SK-N-SH (cell line): ENCODE measurements around the gene TNPO1. TPM values are rescaled to one million over a fixed set of nuclear protein-coding genes. Genes with fewer than 3 reads are reported as not detected.

Source experiments
- CTCF ChIA-PET: fragments of 300-600, 350-600 bp; formaldehyde crosslinking; extraction: SDS; loops from one replicate; lab custom pipeline; 2021; lab: Yijun Ruan, JAX
- POLR2A ChIA-PET: fragments of 350-600 bp; sonication (Branson Sonifier 250); formaldehyde crosslinking; extraction: SDS; loops from one replicate; lab custom pipeline; 2020; ENCODE audit warnings: antibody characterized with exemption, inconsistent platforms; lab: Yijun Ruan, JAX
- DNase-seq: peaks from one replicate; pipeline ENCODE4 v3.0.0; 2012
- H2AFZ ChIP-seq: fragments of 200-600 bp; sonication (generic); 2 replicates; pipeline ENCODE4 v1.8.1; 2016; ENCODE audit warnings: antibody characterized with exemption, mild to moderate bottlenecking, low read depth
- H3F3A ChIP-seq: fragments of 200-600 bp; sonication (generic); replicated peaks from 2 replicates; pipeline ENCODE3; 2016; ENCODE audit warnings: antibody characterized with exemption, mild to moderate bottlenecking; ENCODE audit not compliant: insufficient read depth
- H3K27ac ChIP-seq, 2 experiments: fragments of 200-500 bp in 1 of 2; fragments of 200-600 bp in 1 of 2; sonication (Bioruptor generic) in 1 of 2; sonication (generic), shearing (Covaris generic) in 1 of 2; 2 replicates each; pipeline versions ENCODE4 v1.5.1 to v1.6.1; 2014 to 2016; ENCODE audit warnings: low read depth in 2 of 2, inconsistent platforms in 1 of 2, low read length in 1 of 2, mild to moderate bottlenecking in 1 of 2, mixed read lengths in 1 of 2
- H3K27me3 ChIP-seq: fragments of 200-600 bp; sonication (generic), shearing (Covaris generic); 2 replicates; pipeline ENCODE4 v1.6.1; 2016; ENCODE audit warnings: mixed run types; ENCODE audit not compliant: insufficient read depth
- H3K36me3 ChIP-seq, 2 experiments: fragments of 200-500 bp in 1 of 2; fragments of 200-600 bp in 1 of 2; sonication (Bioruptor generic) in 1 of 2; sonication (generic) in 1 of 2; replicated peaks in 1 of 2; 2 replicates each; pipeline versions ENCODE3 to v1.5.1; 2014 to 2016; ENCODE audit warnings: low read length in 1 of 2, mild to moderate bottlenecking in 1 of 2; ENCODE audit not compliant: insufficient read depth in 2 of 2, control insufficient read depth in 1 of 2
- H3K4me1 ChIP-seq, 2 experiments: fragments of 200-500 bp in 1 of 2; fragments of 200-600 bp in 1 of 2; sonication (Bioruptor generic) in 1 of 2; sonication (generic), shearing (Covaris generic) in 1 of 2; 2 replicates each; pipeline versions ENCODE4 v1.5.1 to v1.6.1; 2014 to 2016; ENCODE audit warnings: low read depth in 1 of 2, low read length in 1 of 2, mixed run types in 1 of 2; ENCODE audit not compliant: insufficient read depth in 2 of 2, control insufficient read depth in 1 of 2
- H3K4me2 ChIP-seq: fragments of 200-600 bp; sonication (generic), shearing (Covaris generic); 2 replicates; pipeline ENCODE4 v1.6.1; 2017; ENCODE audit warnings: mixed run types
- H3K4me3 ChIP-seq, 2 experiments: fragments of 200-500 bp in 1 of 2; fragments of 200-600 bp in 1 of 2; sonication (Bioruptor generic) in 1 of 2; sonication (generic), shearing (Covaris generic) in 1 of 2; 2 replicates each; pipeline versions ENCODE4 v1.5.1 to v1.8.1; 2014 to 2016; ENCODE audit warnings: low read depth in 2 of 2, inconsistent platforms in 1 of 2, low read length in 1 of 2, mild to moderate bottlenecking in 1 of 2, mixed read lengths in 1 of 2, moderate library complexity in 1 of 2
- H3K79me2 ChIP-seq: fragments of 200-600 bp; sonication (generic); 2 replicates; pipeline ENCODE4 v1.8.1; 2017; ENCODE audit warnings: mild to moderate bottlenecking; ENCODE audit not compliant: insufficient read depth
- H3K9ac ChIP-seq: fragments of 200-600 bp; sonication (generic); 2 replicates; pipeline ENCODE4 v1.6.1; 2017; ENCODE audit warnings: mixed run types
- H3K9me2 ChIP-seq: fragments of 200-600 bp; sonication (generic); 2 replicates; pipeline ENCODE4 v1.6.1; 2017; ENCODE audit warnings: mixed run types
- H3K9me3 ChIP-seq: fragments of 200-600 bp; sonication (generic); 2 replicates; pipeline ENCODE4 v1.6.1; 2017; ENCODE audit warnings: mixed run types, mild to moderate bottlenecking, moderate library complexity
- H4K20me1 ChIP-seq: fragments of 200-600 bp; sonication (generic); 2 replicates; pipeline ENCODE4 v1.6.1; 2017; ENCODE audit warnings: mild to moderate bottlenecking, mixed run types; ENCODE audit not compliant: insufficient read depth
- CHD2 ChIP-seq: fragments of 150-350 bp; IDR thresholded peaks from 2 replicates; pipeline ENCODE4 v1.6.1; 2018; ENCODE audit warnings: low read length; ENCODE audit not compliant: partially characterized antibody
- EZH2phosphoT487 ChIP-seq: fragments of 200-600 bp; sonication (generic); IDR thresholded peaks from 2 replicates; pipeline ENCODE4 v1.6.1; 2017; ENCODE audit warnings: low read depth, mixed run types, mild to moderate bottlenecking, antibody characterized with exemption, moderate library complexity, borderline replicate concordance
- FOSL2 ChIP-seq: IDR thresholded peaks from 2 replicates; pipeline ENCODE4 v1.4.0; 2012; ENCODE audit warnings: low read depth, mild to moderate bottlenecking, moderate library complexity, borderline replicate concordance
- GABPA ChIP-seq: IDR thresholded peaks from 2 replicates; pipeline ENCODE4 v1.4.0; 2012; ENCODE audit warnings: low read depth, mild to moderate bottlenecking
- GATA2 ChIP-seq: sonication (generic); formaldehyde crosslinking; IDR thresholded peaks from 2 replicates; pipeline ENCODE4 v1.5.0; 2020; ENCODE audit warnings: mild to moderate bottlenecking, missing genetic modification reagents
- MXI1 ChIP-seq: IDR thresholded peaks from 2 replicates; pipeline ENCODE4 v1.6.1; 2012; ENCODE audit warnings: mild to moderate bottlenecking, low read depth, low read length, improper control_type of control experiment
- NFIC ChIP-seq: IDR thresholded peaks from 2 replicates; pipeline ENCODE4 v1.4.0; 2012; ENCODE audit warnings: borderline replicate concordance
- NRF1 ChIP-seq: IDR thresholded peaks from 2 replicates; pipeline ENCODE4 v1.6.1; 2012; ENCODE audit warnings: low read depth, mild to moderate bottlenecking, low read length
- POLR2AphosphoS5 ChIP-seq: IDR thresholded peaks from 2 replicates; pipeline ENCODE4 v1.6.1; 2012; ENCODE audit warnings: low read depth, low read length
- RAD21 ChIP-seq: IDR thresholded peaks from 2 replicates; pipeline ENCODE4 v1.6.1; 2012; ENCODE audit warnings: mild to moderate bottlenecking, low read length
- RFX5 ChIP-seq: IDR thresholded peaks from 2 replicates; pipeline ENCODE4 v1.6.1; 2012; ENCODE audit warnings: mild to moderate bottlenecking, improper control_type of control experiment, low read length
- RXRA ChIP-seq: IDR thresholded peaks from 2 replicates; pipeline ENCODE4 v1.4.0; 2012; ENCODE audit warnings: low read depth, mild to moderate bottlenecking, borderline replicate concordance
- TCF12 ChIP-seq: IDR thresholded peaks from 2 replicates; pipeline ENCODE4 v1.4.0; 2012
- TEAD4 ChIP-seq: IDR thresholded peaks from 2 replicates; pipeline ENCODE4 v1.4.0; 2012; ENCODE audit warnings: mild to moderate bottlenecking, borderline replicate concordance; ENCODE audit not compliant: insufficient read depth
- ZBTB33 ChIP-seq: IDR thresholded peaks from 2 replicates; pipeline ENCODE4 v1.4.0; 2012; ENCODE audit warnings: low read depth, borderline replicate concordance
- WGBS: methylation state at CpG from one replicate; pipeline ENCODE4 v1.1.6; 2017; ENCODE audit warnings: low lambda C conversion rate; 5-methylcytosine and 5-hydroxymethylcytosine counted together
- polyA plus RNA-seq, 3 experiments: library from polyadenylated mRNA; depleted of rRNA; stranded (reverse); fragments of >200 nt; gene quantifications; 2 replicates each; pipeline ENCODE4 v1.2.3, GENCODE V29; 2012
- TF ChIP-seq, protein P1 (sequence below): IDR thresholded peaks from 2 replicates; pipeline ENCODE4; 2012
- TF ChIP-seq, protein P2 (sequence below): fragments of 150-350 bp; IDR thresholded peaks from 2 replicates; pipeline ENCODE4 v1.6.1; 2016; ENCODE audit warnings: mild to moderate bottlenecking, low read depth, low read length
- TF ChIP-seq, protein P3 (sequence below): fragments of 200-600 bp; sonication (generic); IDR thresholded peaks from 2 replicates; pipeline ENCODE4 v1.6.1; 2017; ENCODE audit warnings: antibody characterized with exemption, mild to moderate bottlenecking, moderate library complexity

Gene TNPO1
- polyA plus RNA-seq, 1 of the 3 experiments (the other 2 are of a cell fraction): 19.9 TPM

DNA sequence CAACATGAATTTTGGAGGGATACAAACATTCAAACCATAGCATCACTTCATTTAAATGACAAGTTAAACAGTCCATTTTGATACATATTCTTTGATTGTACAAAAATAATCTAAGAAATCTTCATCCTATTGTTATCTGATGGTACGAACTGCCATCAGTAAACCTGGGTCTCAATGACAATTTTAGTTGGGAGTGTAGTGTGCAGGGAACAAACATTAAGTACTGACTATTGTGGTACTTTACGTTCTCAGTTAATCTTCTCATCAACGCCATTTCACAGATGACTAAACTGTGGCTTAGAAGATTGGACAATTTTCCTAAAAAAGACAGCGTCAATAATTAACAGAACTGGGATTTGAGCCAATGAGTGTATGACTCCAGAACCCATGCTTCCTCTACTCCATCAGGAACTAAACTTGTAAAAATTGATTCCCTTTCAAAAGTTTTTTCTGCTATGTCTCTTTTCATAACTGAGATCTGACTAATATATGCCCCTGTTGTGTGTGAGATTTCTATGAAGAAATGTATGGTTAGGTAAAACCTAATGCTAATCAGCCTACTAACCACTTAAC, 21.1 kb downstream of the TNPO1 start:
- Histone ChIP-seq H3K4me1 (peaks cover 12 to 40% of the 10 kb centered on the region in 2 experiments), H3F3A (peaks cover 39% of the 10 kb centered on the region), H3K27me3 (no peaks in the 10 kb centered on the region), H3K4me3 (no peak overlapping the region), H3K27ac (peak overlapping the region in 1 of 2 experiments; percentile 4; a peak in 1 of 4 replicates), H3K36me3 (peaks cover 3 to 8% of the 10 kb centered on the region in 2 experiments), H2AFZ (no peak overlapping the region), H3K9me3 (no peaks in the 10 kb centered on the region), H4K20me1 (peaks cover 67% of the 10 kb centered on the region), H3K9me2 (no peaks in the 10 kb centered on the region), H3K4me2 (no peak overlapping the region), H3K79me2 (peaks cover 96% of the 10 kb centered on the region), H3K9ac (no peak overlapping the region)
- 72% methylated on average over 4 of the region's 4 CpGs for WGBS
- no peak for DNase-seq
- ChIA-PET CTCF (interaction anchor here (0.8 to 1.6 kb wide), 3 partner anchors 8 to 227 kb away, joined by 3 to 5 read pairs (median 4); no protein-coding TSS in a partner anchor), POLR2A (no interaction called here)
- no peak for TF ChIP-seq RFX5
- peak; percentile 26; the same call in 1 of the 2 replicates for TF ChIP-seq NFIC
- TF ChIP-seq, protein P1, sequence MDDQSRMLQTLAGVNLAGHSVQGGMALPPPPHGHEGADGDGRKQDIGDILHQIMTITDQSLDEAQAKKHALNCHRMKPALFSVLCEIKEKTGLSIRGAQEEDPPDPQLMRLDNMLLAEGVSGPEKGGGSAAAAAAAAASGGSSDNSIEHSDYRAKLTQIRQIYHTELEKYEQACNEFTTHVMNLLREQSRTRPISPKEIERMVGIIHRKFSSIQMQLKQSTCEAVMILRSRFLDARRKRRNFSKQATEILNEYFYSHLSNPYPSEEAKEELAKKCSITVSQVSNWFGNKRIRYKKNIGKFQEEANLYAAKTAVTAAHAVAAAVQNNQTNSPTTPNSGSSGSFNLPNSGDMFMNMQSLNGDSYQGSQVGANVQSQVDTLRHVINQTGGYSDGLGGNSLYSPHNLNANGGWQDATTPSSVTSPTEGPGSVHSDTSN: peak; percentile 10; the same call in 1 of the 2 replicates

DNA sequence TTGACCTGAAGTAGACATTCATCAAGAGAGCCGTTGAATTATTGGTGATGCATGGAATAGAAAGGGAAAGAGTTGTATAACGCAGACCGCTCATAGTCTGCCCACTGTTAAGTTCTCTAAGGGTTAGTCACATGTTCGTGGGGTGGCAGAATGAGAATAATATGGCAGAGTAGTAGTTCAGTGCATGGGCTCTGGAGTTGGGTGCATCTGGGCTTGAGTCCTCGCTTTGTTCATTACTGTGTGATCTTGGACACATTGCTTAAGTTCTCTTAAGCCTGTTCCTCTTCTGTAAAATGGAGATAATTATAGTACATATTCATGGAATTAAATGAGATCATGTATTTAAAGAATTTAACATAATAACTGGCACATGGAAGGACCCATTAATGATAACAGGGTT, 23.6 kb downstream of the TNPO1 start:
- Histone ChIP-seq H3K4me3 (no peak overlapping the region), H3K4me1 (peaks cover 15 to 51% of the 10 kb centered on the region in 2 experiments), H3K9me2 (no peaks in the 10 kb centered on the region), H4K20me1 (peaks cover 73% of the 10 kb centered on the region), H3K27ac (no peak overlapping the region; a peak in 1 of 4 replicates), H3K4me2 (no peak overlapping the region), H3K9ac (no peak overlapping the region), H3K27me3 (no peaks in the 10 kb centered on the region), H3K79me2 (peaks cover 96% of the 10 kb centered on the region), H2AFZ (no peak overlapping the region), H3K36me3 (no peaks in the 10 kb centered on the region), H3F3A (peaks cover 46% of the 10 kb centered on the region), H3K9me3 (no peaks in the 10 kb centered on the region)
- DNase-seq: no peak
- ChIA-PET CTCF (no interaction called here), POLR2A (no interaction called here)
- TF ChIP-seq, protein P2, sequence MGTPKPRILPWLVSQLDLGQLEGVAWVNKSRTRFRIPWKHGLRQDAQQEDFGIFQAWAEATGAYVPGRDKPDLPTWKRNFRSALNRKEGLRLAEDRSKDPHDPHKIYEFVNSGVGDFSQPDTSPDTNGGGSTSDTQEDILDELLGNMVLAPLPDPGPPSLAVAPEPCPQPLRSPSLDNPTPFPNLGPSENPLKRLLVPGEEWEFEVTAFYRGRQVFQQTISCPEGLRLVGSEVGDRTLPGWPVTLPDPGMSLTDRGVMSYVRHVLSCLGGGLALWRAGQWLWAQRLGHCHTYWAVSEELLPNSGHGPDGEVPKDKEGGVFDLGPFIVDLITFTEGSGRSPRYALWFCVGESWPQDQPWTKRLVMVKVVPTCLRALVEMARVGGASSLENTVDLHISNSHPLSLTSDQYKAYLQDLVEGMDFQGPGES: no peak
- TF ChIP-seq RXRA (no peak), NRF1 (no peak), RAD21 (no peak), MXI1 (no peak), TEAD4 (no peak), GATA2 (no peak), TCF12 (no peak), FOSL2 (no peak), CHD2 (no peak), ZBTB33 (no peak), EZH2phosphoT487 (no peak), GABPA (no peak), POLR2AphosphoS5 (no peak)
- TF ChIP-seq, protein P3, sequence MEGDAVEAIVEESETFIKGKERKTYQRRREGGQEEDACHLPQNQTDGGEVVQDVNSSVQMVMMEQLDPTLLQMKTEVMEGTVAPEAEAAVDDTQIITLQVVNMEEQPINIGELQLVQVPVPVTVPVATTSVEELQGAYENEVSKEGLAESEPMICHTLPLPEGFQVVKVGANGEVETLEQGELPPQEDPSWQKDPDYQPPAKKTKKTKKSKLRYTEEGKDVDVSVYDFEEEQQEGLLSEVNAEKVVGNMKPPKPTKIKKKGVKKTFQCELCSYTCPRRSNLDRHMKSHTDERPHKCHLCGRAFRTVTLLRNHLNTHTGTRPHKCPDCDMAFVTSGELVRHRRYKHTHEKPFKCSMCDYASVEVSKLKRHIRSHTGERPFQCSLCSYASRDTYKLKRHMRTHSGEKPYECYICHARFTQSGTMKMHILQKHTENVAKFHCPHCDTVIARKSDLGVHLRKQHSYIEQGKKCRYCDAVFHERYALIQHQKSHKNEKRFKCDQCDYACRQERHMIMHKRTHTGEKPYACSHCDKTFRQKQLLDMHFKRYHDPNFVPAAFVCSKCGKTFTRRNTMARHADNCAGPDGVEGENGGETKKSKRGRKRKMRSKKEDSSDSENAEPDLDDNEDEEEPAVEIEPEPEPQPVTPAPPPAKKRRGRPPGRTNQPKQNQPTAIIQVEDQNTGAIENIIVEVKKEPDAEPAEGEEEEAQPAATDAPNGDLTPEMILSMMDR: no peak
- TF ChIP-seq, protein P1: no peak
- WGBS: 76% methylated on average over 5 of the region's 5 CpGs
